HG02588 (cell line): ENCODE results near the gene CCL3.

Experiments used
- ATAC-seq: cut with Tn5 transposase; IDR thresholded peaks from one replicate; pipeline ENCODE4 v1.9.1; 2021; ENCODE audit warnings: mild to moderate bottlenecking, moderate library complexity; ENCODE audit not compliant: unreplicated experiment

Gene CCL3

DNA sequence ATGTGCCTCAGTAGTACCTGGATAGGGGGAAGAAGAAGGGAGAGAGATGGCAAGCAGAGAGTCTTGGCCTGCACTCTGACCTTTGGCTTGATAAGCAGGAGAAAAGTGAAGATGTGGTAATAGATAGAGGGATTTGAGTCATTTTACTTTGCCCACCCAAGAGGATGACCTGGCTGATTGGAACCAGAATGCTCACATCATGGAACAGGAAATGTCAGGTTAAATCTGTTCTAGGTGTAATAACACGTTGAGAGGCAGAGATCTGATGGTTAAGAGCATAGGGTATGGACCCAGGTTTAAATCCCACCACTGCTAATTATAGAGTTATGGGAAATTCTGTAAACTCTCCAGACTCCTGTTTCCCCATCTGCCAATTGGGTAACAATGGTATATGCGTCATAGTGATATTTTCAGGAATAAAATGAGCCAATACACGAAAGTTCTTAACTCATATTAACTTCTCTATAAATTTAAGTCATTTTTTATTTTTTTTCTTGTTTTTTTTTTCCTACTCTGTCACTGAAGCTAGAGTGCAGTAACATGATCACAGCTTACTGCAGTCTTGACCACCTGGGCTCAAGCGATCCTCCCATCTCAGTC lies 33.9 kb downstream of the CCL3 start:
- no peak for ATAC-seq

DNA sequence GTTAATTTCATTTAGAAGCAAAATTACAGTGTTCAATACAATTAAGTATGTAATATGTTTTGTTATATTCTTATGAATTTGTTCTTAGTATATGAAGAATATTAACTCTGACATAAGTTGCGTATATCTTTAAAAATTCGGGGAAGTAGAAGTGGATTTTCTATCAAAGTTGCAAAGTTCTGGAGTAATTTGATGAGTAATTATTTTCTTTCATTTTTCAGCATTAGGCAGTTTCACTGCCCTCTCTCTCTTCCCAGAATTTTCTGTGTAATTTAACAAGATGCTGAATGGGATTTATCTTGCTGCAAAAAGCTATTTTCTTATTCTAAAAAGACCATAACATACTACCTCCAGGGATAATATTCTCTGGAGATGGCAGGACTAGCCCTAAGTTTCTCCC lies 34.8 kb downstream of the CCL3 start:
- ATAC-seq = no peak

- ATAC-seq = no peak
These were observed 40.3 kb downstream of the CCL3 start for GRCh38 chr17:36049643-36050042.

DNA sequence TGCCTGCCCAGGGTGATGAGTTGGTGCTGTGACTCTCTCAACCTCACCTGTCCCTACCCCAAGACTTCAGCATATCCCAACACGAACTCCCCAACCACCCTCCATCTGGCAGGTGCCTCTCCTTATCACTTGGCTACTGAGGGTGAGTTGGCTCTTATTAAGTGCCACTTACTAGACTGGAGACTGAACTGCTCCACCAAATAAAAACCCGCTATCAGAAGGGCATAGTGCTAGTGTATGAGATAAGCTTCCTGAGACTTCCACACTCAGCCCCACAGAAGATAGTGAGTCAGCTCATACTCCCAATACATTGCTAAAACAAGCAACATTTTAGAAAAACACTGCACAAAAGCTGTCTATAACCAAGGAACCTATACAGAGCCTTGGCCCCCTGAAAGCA lies 41.9 kb downstream of the CCL3 start:
- no peak for ATAC-seq
